AG04449 (cell line): Measurements from ENCODE around the gene CARD19.
"Not testable (repeated sequence)": the region's sequence is repeated elsewhere in the genome, so short reads cannot be mapped to it uniquely, and the experiment has no call there.

Experiments used
- CTCF ChIA-PET: fragments of 350-600 bp; formaldehyde crosslinking; extraction: SDS; loops from one replicate; lab custom pipeline; 2021; ENCODE audit warnings: antibody characterized with exemption; lab: Yijun Ruan, JAX
- POLR2A ChIA-PET: fragments of 400-600, 350-600 bp; formaldehyde crosslinking; extraction: SDS; loops from one replicate; lab custom pipeline; 2020; ENCODE audit warnings: antibody characterized with exemption, inconsistent platforms; lab: Yijun Ruan, JAX
- DNase-seq: peaks from one replicate; pipeline ENCODE4 v3.0.0-alpha.2; 2010; ENCODE audit warnings: low read depth, low spot score
- H3K4me3 ChIP-seq: 2 replicates; pipeline ENCODE4 v1.5.1; 2011; ENCODE audit warnings: low read depth, mild to moderate bottlenecking, control low read depth, low read length
- CTCF ChIP-seq: IDR thresholded peaks from one replicate; pipeline ENCODE4 v1.5.1; 2011; ENCODE audit warnings: mild to moderate bottlenecking, moderate library complexity, low read length, control low read depth, inconsistent platforms; ENCODE audit not compliant: insufficient read depth; ENCODE audit errors: missing control alignments

The CARD19 gene

DNA sequence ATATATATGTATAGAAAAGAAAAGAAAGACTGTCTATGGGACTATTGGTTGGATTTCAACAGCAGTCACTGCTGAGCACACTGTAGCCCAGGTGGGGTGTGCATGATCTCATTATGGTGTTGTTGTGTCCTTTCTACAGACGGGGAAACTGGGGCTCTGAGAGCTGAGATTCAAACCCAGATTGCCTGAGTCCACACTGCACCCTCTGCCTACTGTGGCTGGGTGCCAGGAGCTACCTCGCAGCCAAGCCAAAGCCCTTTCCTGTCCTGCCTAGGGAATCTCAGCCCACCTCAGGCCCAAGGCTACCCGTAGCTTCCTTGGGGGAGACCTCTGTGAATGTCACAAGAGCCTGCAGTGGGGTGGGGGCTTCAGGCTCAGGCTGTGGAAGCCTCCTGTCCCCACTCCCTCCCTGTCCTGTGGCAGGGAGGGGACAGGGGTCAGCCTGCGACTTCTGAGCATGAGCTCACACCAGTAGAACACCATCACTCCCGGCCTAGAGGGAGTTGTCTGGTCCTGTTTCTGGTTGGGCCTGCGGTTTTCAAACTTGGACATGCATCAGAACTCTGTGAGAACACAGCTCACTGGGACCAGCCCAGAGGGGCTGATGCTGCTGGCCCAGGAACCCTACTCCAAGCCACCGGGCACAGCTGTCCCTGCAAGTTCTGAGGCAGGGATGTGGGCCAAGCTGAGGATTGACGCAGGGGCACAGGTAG is 45.9 kb downstream of the CARD19 start:
- no peak for TF ChIP-seq CTCF
- POLR2A ChIA-PET, result no interaction called here
- no peak for DNase-seq
- CTCF ChIA-PET, result no interaction called here
- no peak overlapping the region for H3K4me3 ChIP-seq

GRCh38 chr9:93143830-93144530 is 48.0 kb downstream of the CARD19 start:
- no peak for TF ChIP-seq CTCF
- no peak overlapping the region for H3K4me3 ChIP-seq
- CTCF ChIA-PET, result no interaction called here
- no peak for DNase-seq
- POLR2A ChIA-PET, result no interaction called here

DNA sequence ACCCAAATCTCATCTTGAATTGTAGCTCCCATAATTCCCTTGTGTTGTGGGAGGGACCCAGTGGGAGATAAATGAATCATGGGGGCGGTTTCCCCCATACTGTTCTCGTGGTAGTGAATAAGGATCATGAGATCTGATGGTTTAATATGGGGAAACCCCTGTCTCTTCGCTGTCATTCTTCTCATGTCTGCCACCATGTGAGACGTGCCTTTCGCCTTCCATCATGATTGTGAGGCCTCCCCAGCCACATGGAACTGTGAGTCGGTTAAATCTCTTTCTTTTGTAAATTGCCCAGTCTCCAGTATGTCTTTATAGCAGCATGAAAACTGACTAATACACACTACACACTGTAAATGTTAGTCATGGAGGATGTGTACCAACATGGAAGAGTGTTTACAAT is 50.7 kb downstream of the CARD19 start:
- DNase-seq, POLR2A ChIA-PET, H3K4me3 ChIP-seq, CTCF ChIA-PET: not testable (repeated sequence)

DNA sequence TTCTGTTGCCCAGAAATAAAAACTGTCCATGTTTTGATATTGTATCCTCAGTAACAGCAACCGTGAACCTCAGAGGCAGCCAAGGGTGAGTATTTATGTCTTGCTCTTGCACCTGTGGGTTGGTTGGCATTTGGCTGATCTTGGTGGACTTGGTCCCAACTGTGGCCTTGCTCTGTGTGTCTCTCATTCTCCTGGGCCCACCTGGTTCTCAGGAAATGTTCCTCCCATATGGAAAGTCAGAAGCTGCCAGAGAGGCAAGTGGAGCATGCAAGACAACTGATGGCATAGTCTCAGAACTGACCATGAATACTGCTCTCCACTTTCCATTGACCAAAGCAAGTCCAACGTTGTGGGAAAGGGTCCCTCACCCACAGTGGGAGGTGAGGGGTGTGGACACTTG is 51.6 kb downstream of the CARD19 start:
- DNase-seq, result no peak
- no peak overlapping the region for H3K4me3 ChIP-seq
- ChIA-PET CTCF (no interaction called here), POLR2A (no interaction called here)
- TF ChIP-seq CTCF, result no peak

GRCh38 chr9:93148721-93149120 is 52.7 kb downstream of the CARD19 start:
- POLR2A ChIA-PET, result no interaction called here
- H3K4me3 ChIP-seq, result no peak overlapping the region
- DNase-seq, result no peak
- CTCF ChIA-PET, result no interaction called here
- no peak for TF ChIP-seq CTCF

DNA sequence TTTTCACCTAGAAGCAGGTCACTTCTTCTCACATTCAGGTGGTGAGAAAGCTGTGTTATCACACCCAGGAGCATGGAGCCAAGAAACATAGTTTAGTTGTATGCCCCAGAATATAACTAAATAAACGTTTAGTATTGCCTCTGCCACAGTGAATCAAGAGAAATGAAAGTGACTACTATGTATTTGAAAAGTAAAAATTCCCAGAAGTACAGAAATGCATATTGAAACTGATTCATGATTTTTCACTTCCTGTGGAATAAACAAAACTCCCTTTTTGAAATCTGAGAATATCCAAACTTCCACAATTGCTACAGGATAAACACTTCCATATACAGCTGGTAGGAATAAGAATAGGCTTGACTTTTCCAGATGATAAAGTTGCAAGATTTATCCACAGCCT is 53.3 kb downstream of the CARD19 start:
- TF ChIP-seq CTCF, result no peak
- ChIA-PET POLR2A (no interaction called here), CTCF (no interaction called here)
- no peak overlapping the region for H3K4me3 ChIP-seq
- DNase-seq, result no peak
